ES-I3 (cell line): ENCODE results near the gene MMRN2.
"Not testable (repeated sequence)": the region's sequence is repeated elsewhere in the genome, so short reads cannot be mapped to it uniquely, and the experiment has no call there.

Experiments used
- H3K36me3 ChIP-seq: 2 replicates; pipeline ENCODE4 v1.6.1; 2013; ENCODE audit warnings: mild to moderate bottlenecking, low read length, control low read depth, moderate library complexity; ENCODE audit not compliant: insufficient read depth
- H3K4me1 ChIP-seq: 2 replicates; pipeline ENCODE4 v1.6.1; 2013; ENCODE audit warnings: mild to moderate bottlenecking, control low read depth, low read length; ENCODE audit not compliant: insufficient read depth
- H3K9ac ChIP-seq: 2 replicates; pipeline ENCODE4 v1.6.1; 2013; ENCODE audit warnings: low read depth, mild to moderate bottlenecking, low read length, moderate library complexity
- H3K9me3 ChIP-seq: 2 replicates; pipeline ENCODE4 v1.6.1; 2013; ENCODE audit warnings: mild to moderate bottlenecking, low read length, moderate library complexity; ENCODE audit not compliant: control insufficient read depth, insufficient read depth

Gene MMRN2

GRCh38 chr10:86955501-86956194 lies 1.8 kb downstream of the MMRN2 start:
- H3K4me1 ChIP-seq: peaks cover 57% of the 10 kb centered on the region
- H3K9ac ChIP-seq: no peak overlapping the region; the same call in 1 of the 2 replicates
- H3K36me3 ChIP-seq: no peaks in the 10 kb centered on the region
- peaks cover 6% of the 10 kb centered on the region; the same call in 1 of the 2 replicates for H3K9me3 ChIP-seq

GRCh38 chr10:86954681-86955500 lies 2.5 kb downstream of the MMRN2 start:
- H3K4me1 ChIP-seq: peaks cover 51% of the 10 kb centered on the region
- H3K9ac ChIP-seq: no peak overlapping the region; the same call in 1 of the 2 replicates
- no peaks in the 10 kb centered on the region for H3K36me3 ChIP-seq
- H3K9me3 ChIP-seq: peaks cover 6% of the 10 kb centered on the region; the same call in 1 of the 2 replicates

GRCh38 chr10:86953747-86954680 lies 3.4 kb downstream of the MMRN2 start:
- peaks cover 6% of the 10 kb centered on the region; the same call in 1 of the 2 replicates for H3K9me3 ChIP-seq
- H3K9ac ChIP-seq: no peak overlapping the region; the same call in 1 of the 2 replicates
- no peaks in the 10 kb centered on the region for H3K36me3 ChIP-seq
- peaks cover 42% of the 10 kb centered on the region for H3K4me1 ChIP-seq

DNA sequence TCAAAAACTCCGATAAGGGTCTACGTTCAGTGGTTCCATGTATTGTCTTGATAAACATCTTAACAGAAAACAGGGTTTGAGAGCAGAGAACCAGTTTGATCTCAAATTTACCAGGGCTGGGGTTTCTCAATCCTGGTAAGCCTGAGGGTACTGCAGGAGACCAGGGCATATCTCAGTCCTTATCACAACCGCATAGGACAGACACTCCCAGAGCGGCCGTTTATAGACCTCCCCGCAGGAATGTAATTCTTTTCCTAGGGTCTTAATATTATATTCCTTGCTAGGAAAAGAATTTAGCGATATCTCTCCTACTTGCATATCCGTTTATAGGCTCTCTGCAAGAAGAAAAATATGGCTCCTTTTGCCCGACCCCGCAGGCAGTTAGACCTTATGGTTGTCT lies 4.7 kb downstream of the MMRN2 start:
- H3K36me3 ChIP-seq, H3K9ac ChIP-seq, H3K9me3 ChIP-seq: not testable (repeated sequence)
- peaks cover 31% of the 10 kb centered on the region for H3K4me1 ChIP-seq

GRCh38 chr10:86952106-86952505 lies 5.3 kb downstream of the MMRN2 start:
- Histone ChIP-seq H3K9me3 (peaks cover 6% of the 10 kb centered on the region; the same call in 1 of the 2 replicates), H3K4me1 (peaks cover 29% of the 10 kb centered on the region), H3K36me3 (no peaks in the 10 kb centered on the region)

GRCh38 chr10:86951184-86951761 lies 6.1 kb downstream of the MMRN2 start:
- peaks cover 25% of the 10 kb centered on the region for H3K4me1 ChIP-seq
- peaks cover 6% of the 10 kb centered on the region; the same call in 1 of the 2 replicates for H3K9me3 ChIP-seq
- no peak overlapping the region for H3K9ac ChIP-seq
- H3K36me3 ChIP-seq: no peaks in the 10 kb centered on the region

More at GRCh38 chr10:86952106-86952505, 5.3 kb downstream of the MMRN2 start:
- no peak overlapping the region for H3K9ac ChIP-seq

- peaks cover 21% of the 10 kb centered on the region for H3K4me1 ChIP-seq
- no peak overlapping the region for H3K9ac ChIP-seq
- no peaks in the 10 kb centered on the region for H3K36me3 ChIP-seq
- H3K9me3 ChIP-seq: peaks cover 6% of the 10 kb centered on the region; the same call in 1 of the 2 replicates
These were observed 7.1 kb downstream of the MMRN2 start for GRCh38 chr10:86950349-86950748.

GRCh38 chr10:86947806-86948205 lies 9.6 kb downstream of the MMRN2 start:
- H3K9me3 ChIP-seq, H3K9ac ChIP-seq, H3K4me1 ChIP-seq: not testable (repeated sequence)

DNA sequence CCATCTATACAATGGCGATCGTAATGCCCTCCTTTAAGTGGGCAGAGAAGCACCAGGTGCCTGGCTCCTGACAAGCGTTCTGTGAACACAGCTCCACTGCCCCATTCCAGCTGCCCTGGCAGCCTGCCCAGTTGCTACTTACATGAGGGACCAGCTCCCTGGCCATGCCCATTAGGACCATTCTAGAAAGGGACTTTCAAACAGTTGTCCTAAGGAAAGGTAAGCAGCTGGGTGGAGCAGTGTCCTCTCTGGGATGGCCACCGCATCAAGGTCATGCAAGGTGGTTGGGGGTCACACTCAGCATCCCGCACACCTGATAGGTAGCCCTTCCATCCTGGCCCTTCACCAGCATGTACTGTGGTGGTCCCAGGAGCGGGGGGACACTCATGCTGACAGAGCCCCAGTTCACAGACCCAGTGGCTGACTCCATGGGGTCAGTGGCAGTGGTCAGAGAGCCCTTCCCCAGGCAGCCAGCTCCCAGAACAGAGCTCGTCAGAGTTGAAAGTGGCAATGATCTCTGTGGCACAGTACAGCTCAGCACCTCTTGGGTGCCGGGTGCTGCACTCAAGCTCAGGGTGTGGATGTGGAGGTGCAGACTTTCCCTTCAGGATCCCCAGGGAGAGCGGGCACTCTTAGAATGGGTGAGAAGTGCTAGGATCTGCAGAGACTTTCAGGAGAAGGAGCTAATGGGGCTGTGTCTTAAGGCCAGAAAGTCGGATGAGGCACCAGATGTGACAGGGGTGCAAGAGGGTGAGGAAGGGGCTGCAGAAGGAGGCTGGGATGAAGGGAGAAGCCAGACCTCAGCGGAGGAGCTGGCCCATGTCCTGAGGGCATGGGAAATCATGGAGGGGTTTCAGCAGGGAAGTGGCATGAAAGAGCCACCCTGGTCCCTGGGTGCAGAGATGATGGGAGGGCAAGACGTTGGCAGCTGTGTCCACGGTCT lies 10.9 kb downstream of the MMRN2 start:
- Histone ChIP-seq H3K9me3 (no peaks in the 10 kb centered on the region), H3K36me3 (no peaks in the 10 kb centered on the region), H3K4me1 (peaks cover 7% of the 10 kb centered on the region; the same call in 1 of the 2 replicates), H3K9ac (no peak overlapping the region)

More at GRCh38 chr10:86947806-86948205, 9.6 kb downstream of the MMRN2 start:
- H3K36me3 ChIP-seq: not testable (repeated sequence)

DNA sequence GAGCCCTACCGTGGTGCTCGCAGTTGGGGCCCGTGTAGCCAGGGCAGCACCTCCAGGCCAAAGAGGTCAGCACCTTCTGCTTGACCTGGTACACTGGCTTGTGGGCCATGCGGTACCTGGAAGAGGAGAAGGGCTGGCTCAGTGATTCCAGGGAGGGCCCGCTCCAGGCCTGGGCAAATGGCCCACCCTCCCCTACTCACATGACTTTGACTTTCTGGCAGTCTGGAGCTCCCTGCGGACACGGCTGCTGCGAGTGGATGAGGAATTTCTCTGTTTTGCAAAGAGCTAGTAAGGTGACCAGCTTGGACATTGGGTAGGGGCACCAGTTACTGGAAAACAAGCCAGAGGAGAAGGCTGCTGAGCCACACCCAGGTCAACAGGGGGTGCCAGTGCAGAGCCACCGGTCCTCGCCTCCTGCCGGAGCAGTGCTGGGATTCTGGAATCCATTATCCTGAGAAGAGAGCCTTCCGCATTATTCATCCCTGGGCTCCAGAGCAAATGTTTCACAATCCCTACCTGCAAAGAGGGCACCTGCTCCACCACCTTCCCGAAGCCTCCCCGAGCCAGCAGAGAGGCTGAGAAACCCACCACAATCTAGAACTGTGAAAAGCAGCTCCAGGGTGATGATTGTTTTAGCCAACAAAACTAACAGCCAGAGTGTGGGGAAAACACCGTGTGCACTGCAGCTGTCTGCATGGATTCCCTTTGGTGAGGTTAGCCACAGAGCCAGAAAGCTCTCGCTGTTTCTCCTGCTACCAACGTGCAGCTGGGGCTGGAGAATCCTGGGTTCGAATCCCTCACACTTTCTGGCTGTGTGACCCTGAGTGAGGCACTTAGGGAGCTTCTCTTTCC lies 11.8 kb downstream of the MMRN2 start:
- no peaks in the 10 kb centered on the region for H3K36me3 ChIP-seq
- no peak overlapping the region for H3K9ac ChIP-seq
- peaks cover 7% of the 10 kb centered on the region; the same call in 1 of the 2 replicates for H3K4me1 ChIP-seq
- H3K9me3 ChIP-seq: no peaks in the 10 kb centered on the region

DNA sequence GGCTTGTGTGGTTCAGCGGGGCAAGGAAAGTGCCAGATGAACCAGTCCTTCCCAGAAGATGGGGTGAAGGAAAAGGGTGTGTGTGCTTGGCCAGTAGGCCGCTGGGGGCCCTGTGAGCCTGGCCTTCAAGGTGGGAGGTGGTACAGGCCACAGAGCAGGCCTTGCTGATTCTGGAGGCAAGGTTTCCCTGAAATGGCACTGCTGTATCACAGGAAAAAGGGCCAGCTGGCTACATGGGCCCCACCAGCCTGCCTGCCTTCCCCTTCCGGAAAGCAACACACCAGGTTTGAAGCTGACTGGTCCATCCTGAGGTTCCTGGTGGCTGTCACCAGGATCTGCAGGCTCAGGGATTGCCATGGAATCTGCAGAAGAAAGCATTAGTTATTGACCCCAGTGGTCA lies 12.5 kb downstream of the MMRN2 start:
- H3K9ac ChIP-seq: no peak overlapping the region
- no peaks in the 10 kb centered on the region for H3K36me3 ChIP-seq
- no peaks in the 10 kb centered on the region for H3K9me3 ChIP-seq
- peaks cover 7% of the 10 kb centered on the region; the same call in 1 of the 2 replicates for H3K4me1 ChIP-seq

- no peaks in the 10 kb centered on the region for H3K9me3 ChIP-seq
- peaks cover 7% of the 10 kb centered on the region; the same call in 1 of the 2 replicates for H3K4me1 ChIP-seq
- H3K9ac ChIP-seq: no peak overlapping the region
- no peaks in the 10 kb centered on the region for H3K36me3 ChIP-seq
These were observed 12.9 kb downstream of the MMRN2 start for GRCh38 chr10:86944471-86944870.
